ENCODE results near the gene DSCAM.

- TF ChIP-seq HDAC2 (IDR thresholded peaks at IDR 0.05), result no peak
- no peak for TF ChIP-seq POLR2AphosphoS5 (IDR thresholded peaks at IDR 0.05; ENCODE audit: low read length)
- no peak for TF ChIP-seq REST (IDR thresholded peaks at IDR 0.05; ENCODE audit: low read depth, low read length)
- TF ChIP-seq KDM1A (IDR thresholded peaks at IDR 0.05; ENCODE audit: borderline replicate concordance), result no peak
- TF ChIP-seq MEF2A (IDR thresholded peaks at IDR 0.05; ENCODE audit: insufficient read depth, low read depth, low read length), result no peak
- no peak for TF ChIP-seq MAX (IDR thresholded peaks at IDR 0.05; ENCODE audit: low read depth, low read length)
- no peak for TF ChIP-seq SP1 (IDR thresholded peaks at IDR 0.05; ENCODE audit: low read depth, low read length)
Observed at GRCh38 chr21:40490408-40490807, 356.6 kb downstream of the DSCAM start.

All from GM12878 (cell line).